ENCODE data around the gene STAT6.

STAT6 gene

GRCh38 chr12:57099766-57100165 is 11.4 kb downstream of the STAT6 start:
- FAIRE-seq, result no peak

- FAIRE-seq, result no peak
Measured at GRCh38 chr12:57099047-57099714, 12.0 kb downstream of the STAT6 start.

GRCh38 chr12:57098546-57098945 is 12.6 kb downstream of the STAT6 start:
- no peak for FAIRE-seq

- no peak for FAIRE-seq
Measured at GRCh38 chr12:57097554-57097835, 13.7 kb downstream of the STAT6 start.

- FAIRE-seq, result no peak
Measured at GRCh38 chr12:57096748-57097553, 14.2 kb downstream of the STAT6 start.

GRCh38 chr12:57096099-57096572 is 15.0 kb downstream of the STAT6 start:
- no peak for FAIRE-seq

GRCh38 chr12:57095440-57095839 is 15.7 kb downstream of the STAT6 start:
- no peak for FAIRE-seq

GRCh38 chr12:57094208-57095160 is 16.7 kb downstream of the STAT6 start:
- FAIRE-seq, result no peak

- FAIRE-seq, result no peak
Measured at GRCh38 chr12:57093415-57094207, 17.6 kb downstream of the STAT6 start.

GRCh38 chr12:57092876-57093414 is 18.2 kb downstream of the STAT6 start:
- FAIRE-seq, result no peak

GRCh38 chr12:57092529-57092862 is 18.7 kb downstream of the STAT6 start:
- no peak for FAIRE-seq

GRCh38 chr12:57091638-57092528 is 19.3 kb downstream of the STAT6 start:
- FAIRE-seq, result no peak

- FAIRE-seq, result no peak
Measured at GRCh38 chr12:57090924-57091637, 20.1 kb downstream of the STAT6 start.

GRCh38 chr12:57090490-57090889 is 20.7 kb downstream of the STAT6 start:
- no peak for FAIRE-seq

- no peak for FAIRE-seq
Measured at GRCh38 chr12:57089271-57090245, 21.6 kb downstream of the STAT6 start.

GRCh38 chr12:57088354-57089270 is 22.6 kb downstream of the STAT6 start, which contains the start of gene NAB2:
Gene NAB2, plus strand, starts transcription at chr12:57089114. Its CDS starts 158 bp downstream, at chr12:57089272.
- no peak for FAIRE-seq

GRCh38 chr12:57087691-57088353 is 23.3 kb downstream of the STAT6 start:
- FAIRE-seq, result no peak
